ENCODE data around the gene MAT2A. TPM values are rescaled to one million over a fixed set of nuclear protein-coding genes. Genes with fewer than 3 reads are reported as not detected.
"Not testable (repeated sequence)": the region's sequence is repeated elsewhere in the genome, so short reads cannot be mapped to it uniquely, and the experiment has no call there.

The MAT2A gene
- total RNA-seq, 1 donor from 2014 or later = 81.9 TPM

DNA sequence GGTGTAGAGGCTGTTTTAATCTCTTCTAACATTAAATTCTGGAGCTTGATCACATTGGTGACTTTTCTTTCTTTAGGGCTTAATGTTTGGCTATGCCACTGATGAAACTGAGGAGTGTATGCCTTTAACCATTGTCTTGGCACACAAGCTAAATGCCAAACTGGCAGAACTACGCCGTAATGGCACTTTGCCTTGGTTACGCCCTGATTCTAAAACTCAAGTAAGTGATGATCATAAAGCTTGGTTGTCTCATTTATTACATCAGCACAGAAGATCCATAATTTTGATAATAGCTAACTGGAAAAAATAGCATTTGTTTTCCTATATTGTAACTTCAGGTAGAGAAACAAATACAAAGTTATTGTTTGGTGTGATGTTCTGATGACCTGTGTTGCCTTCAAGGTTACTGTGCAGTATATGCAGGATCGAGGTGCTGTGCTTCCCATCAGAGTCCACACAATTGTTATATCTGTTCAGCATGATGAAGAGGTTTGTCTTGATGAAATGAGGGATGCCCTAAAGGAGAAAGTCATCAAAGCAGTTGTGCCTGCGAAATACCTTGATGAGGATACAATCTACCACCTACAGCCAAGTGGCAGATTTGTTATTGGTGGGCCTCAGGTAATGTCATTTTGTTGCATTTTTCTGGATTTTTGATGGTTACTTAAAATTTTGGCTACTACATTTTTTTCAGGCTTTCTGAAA is 2.9 kb downstream of the MAT2A start:
- DNase-seq (ENCODE audit: low read depth) (no peak), FAIRE-seq (no peak)
- H3K4me3 ChIP-seq (ENCODE audit: low read depth, low read length) = no peak overlapping the region
- no peak for TF ChIP-seq CTCF (IDR thresholded peaks at IDR 0.05; ENCODE audit: insufficient read depth, low read length, severe bottlenecking)
- H3K36me3 ChIP-seq (ENCODE audit: control insufficient read depth, insufficient read depth, low read length) = peaks cover 21% of the 10 kb centered on the region
- H3K27me3 ChIP-seq (ENCODE audit: control insufficient read depth, insufficient read depth, low read length) = no peaks in the 10 kb centered on the region

GRCh38 chr2:85542777-85543176 is 3.8 kb downstream of the MAT2A start:
- H3K36me3 ChIP-seq (ENCODE audit: control insufficient read depth, insufficient read depth, low read length) = peaks cover 21% of the 10 kb centered on the region
- no peak for FAIRE-seq
- H3K4me3 ChIP-seq (ENCODE audit: low read depth, low read length) = no peak overlapping the region

DNA sequence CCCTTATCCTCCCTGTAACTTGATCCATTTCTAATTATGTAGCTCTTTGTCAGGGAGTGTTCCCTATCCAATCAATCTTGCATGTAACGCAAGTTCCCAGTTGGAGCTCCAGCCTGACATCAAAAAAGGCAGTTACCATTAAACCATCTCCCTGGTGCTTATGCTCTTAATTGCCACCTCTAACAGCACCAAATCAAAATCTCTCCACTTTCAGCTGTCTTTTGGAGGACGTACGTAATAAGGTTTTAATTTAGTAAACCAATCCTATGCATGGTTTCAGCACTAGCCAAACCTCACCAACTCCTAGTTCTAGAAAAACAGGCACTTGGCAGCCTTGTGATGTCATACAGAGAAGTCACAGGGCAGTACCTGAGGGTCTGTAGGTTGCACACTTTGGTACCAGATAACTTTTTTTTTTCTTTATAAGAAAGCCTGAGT is 5.3 kb downstream of the MAT2A start:
- DNase-seq (ENCODE audit: low read depth); FAIRE-seq; H3K27me3 ChIP-seq (ENCODE audit: control insufficient read depth, insufficient read depth, low read length); H3K4me3 ChIP-seq (ENCODE audit: low read depth, low read length): not testable (repeated sequence)
- H3K36me3 ChIP-seq (ENCODE audit: control insufficient read depth, insufficient read depth, low read length) = peaks cover 21% of the 10 kb centered on the region

More at GRCh38 chr2:85542777-85543176, 3.8 kb downstream of the MAT2A start:
- no peak for DNase-seq (ENCODE audit: low read depth)
- no peaks in the 10 kb centered on the region for H3K27me3 ChIP-seq (ENCODE audit: control insufficient read depth, insufficient read depth, low read length)
- no peak for TF ChIP-seq CTCF (IDR thresholded peaks at IDR 0.05; ENCODE audit: insufficient read depth, low read length, severe bottlenecking)

DNA sequence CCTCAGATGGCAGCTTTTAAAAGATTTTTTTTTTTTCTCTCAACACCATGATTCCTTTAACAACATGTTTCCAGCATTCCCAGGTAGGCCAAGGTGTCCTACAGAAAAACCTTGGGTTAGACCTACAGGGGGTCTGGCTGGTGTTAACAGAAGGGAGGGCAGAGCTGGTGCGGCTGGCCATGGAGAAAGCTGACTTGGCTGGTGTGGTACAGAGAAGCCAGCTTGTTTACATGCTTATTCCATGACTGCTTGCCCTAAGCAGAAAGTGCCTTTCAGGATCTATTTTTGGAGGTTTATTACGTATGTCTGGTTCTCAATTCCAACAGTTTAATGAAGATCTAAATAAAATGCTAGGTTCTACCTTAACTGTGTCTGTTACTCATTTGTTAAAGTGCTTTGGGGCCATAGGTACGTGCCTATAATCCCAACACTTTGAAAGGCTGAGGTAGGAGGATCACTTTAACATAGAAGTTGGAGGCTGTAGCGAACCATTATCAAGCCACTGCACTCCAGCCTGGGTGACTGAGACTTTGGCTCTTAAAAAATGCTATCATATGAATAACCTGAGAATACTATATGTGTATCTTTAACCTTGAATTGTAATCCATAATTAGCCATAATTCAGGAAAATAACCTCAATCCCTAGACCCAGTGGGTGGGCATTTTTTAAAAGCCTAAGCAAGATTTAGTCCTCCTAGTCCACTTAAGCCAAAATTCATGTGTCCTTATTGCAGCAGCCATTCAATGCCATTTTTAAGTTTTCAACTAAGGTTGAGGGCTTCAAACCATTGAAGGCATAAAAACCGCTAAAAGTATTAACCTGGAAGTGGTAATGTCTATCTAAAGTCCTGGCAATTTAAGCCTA is 6.2 kb downstream of the MAT2A start:
- H3K4me3 ChIP-seq (ENCODE audit: low read depth, low read length); FAIRE-seq; DNase-seq (ENCODE audit: low read depth); H3K27me3 ChIP-seq (ENCODE audit: control insufficient read depth, insufficient read depth, low read length): not testable (repeated sequence)
- peaks cover 19% of the 10 kb centered on the region for H3K36me3 ChIP-seq (ENCODE audit: control insufficient read depth, insufficient read depth, low read length)

- DNase-seq (ENCODE audit: low read depth) = no peak
Observed at GRCh38 chr2:85545780-85546240, 6.8 kb downstream of the MAT2A start.

More at GRCh38 chr2:85545780-85546240, 6.8 kb downstream of the MAT2A start:
- peaks cover 19% of the 10 kb centered on the region for H3K36me3 ChIP-seq (ENCODE audit: control insufficient read depth, insufficient read depth, low read length)
- no peaks in the 10 kb centered on the region for H3K27me3 ChIP-seq (ENCODE audit: control insufficient read depth, insufficient read depth, low read length)
- H3K4me3 ChIP-seq (ENCODE audit: low read depth, low read length) = no peak overlapping the region
- no peak for FAIRE-seq
- no peak for TF ChIP-seq CTCF (IDR thresholded peaks at IDR 0.05; ENCODE audit: insufficient read depth, low read length, severe bottlenecking)

Data from bronchial epithelial cell (primary cell).